Gastroesophageal sphincter (tissue), 3 donors: ENCODE data around the gene CBX6.

Experiments used
- EP300 ChIP-seq: sonication (generic); formaldehyde crosslinking; IDR thresholded peaks from one replicate; pipeline ENCODE4 v1.6.1; 2017; ENCODE audit warnings: antibody characterized with exemption, mild to moderate bottlenecking
- POLR2A ChIP-seq, 2 donors: fragments of 450-650 bp; IDR thresholded peaks; one replicate each; pipeline ENCODE4 v1.6.1; 2017; ENCODE audit warnings: antibody characterized with exemption in 2 of 2, mild to moderate bottlenecking in 2 of 2, moderate library complexity in 1 of 2
- POLR2AphosphoS5 ChIP-seq: sonication (generic); formaldehyde crosslinking; IDR thresholded peaks from one replicate; pipeline ENCODE4 v1.6.1; 2017; ENCODE audit warnings: antibody characterized with exemption
- TF ChIP-seq, protein P1 (sequence below), 4 experiments: fragments of 200-600 bp in 2 of 4; fragments of 450-650 bp in 2 of 4; sonication (generic) in 1 of 4; IDR thresholded peaks; one replicate each; pipeline ENCODE4 v1.5.1; 2017 to 2019; ENCODE audit warnings: antibody characterized with exemption in 4 of 4, mild to moderate bottlenecking in 2 of 4, moderate library complexity in 2 of 4

DNA sequence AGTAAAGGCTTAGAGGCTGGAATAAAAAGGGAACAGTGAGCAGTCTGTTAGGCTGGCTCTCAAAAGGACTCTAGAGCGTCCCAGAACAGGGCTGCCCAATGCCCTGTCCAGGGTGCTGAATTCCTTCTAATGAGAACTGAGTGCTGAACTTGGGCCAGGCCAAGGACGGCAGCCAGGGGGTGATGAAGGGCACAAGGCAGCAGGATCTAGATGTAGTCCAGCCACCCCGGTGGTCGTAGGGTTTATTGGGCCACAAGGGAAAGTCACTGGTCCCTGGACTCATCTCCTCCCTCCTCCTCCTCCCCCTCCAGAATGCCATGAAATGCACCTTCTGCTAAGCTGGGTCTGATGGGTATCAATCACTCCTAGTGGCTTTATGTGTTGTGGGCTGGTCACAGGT, 47.4 kb downstream of the CBX6 start:
- TF ChIP-seq, protein P1, sequence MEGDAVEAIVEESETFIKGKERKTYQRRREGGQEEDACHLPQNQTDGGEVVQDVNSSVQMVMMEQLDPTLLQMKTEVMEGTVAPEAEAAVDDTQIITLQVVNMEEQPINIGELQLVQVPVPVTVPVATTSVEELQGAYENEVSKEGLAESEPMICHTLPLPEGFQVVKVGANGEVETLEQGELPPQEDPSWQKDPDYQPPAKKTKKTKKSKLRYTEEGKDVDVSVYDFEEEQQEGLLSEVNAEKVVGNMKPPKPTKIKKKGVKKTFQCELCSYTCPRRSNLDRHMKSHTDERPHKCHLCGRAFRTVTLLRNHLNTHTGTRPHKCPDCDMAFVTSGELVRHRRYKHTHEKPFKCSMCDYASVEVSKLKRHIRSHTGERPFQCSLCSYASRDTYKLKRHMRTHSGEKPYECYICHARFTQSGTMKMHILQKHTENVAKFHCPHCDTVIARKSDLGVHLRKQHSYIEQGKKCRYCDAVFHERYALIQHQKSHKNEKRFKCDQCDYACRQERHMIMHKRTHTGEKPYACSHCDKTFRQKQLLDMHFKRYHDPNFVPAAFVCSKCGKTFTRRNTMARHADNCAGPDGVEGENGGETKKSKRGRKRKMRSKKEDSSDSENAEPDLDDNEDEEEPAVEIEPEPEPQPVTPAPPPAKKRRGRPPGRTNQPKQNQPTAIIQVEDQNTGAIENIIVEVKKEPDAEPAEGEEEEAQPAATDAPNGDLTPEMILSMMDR (IDR thresholded peaks at IDR 0.05): no peak
- TF ChIP-seq POLR2A (IDR thresholded peaks at IDR 0.05) (no peak), EP300 (no peak), POLR2AphosphoS5 (no peak)
